GM21526 (cell line): Measurements from ENCODE around the gene CLDN2.

Source experiments
- ATAC-seq: cut with Tn5 transposase; IDR thresholded peaks from one replicate; pipeline ENCODE4 v1.9.1; 2021; ENCODE audit warnings: moderate library complexity; ENCODE audit not compliant: unreplicated experiment, low FRiP score

Gene CLDN2

GRCh38 chrX:106917830-106918500, 2.2 kb upstream of the CLDN2 start:
- ATAC-seq: no peak

- ATAC-seq: no peak
These were observed 1.4 kb downstream of the CLDN2 start for GRCh38 chrX:106921637-106922036.

GRCh38 chrX:106927023-106927422, 6.8 kb downstream of the CLDN2 start:
- ATAC-seq: no peak

GRCh38 chrX:106927700-106928099, 7.5 kb downstream of the CLDN2 start:
- ATAC-seq: no peak

- no peak for ATAC-seq
These were observed 8.0 kb downstream of the CLDN2 start for GRCh38 chrX:106928227-106928626.

- ATAC-seq: no peak
These were observed 11.8 kb downstream of the CLDN2 start for GRCh38 chrX:106931831-106932491.

GRCh38 chrX:106932492-106932923, 12.3 kb downstream of the CLDN2 start:
- ATAC-seq: no peak

GRCh38 chrX:106932960-106933537, 12.8 kb downstream of the CLDN2 start:
- ATAC-seq: no peak

- ATAC-seq: no peak
These were observed 13.3 kb downstream of the CLDN2 start for GRCh38 chrX:106933538-106933961.

GRCh38 chrX:106935175-106935574, 15.0 kb downstream of the CLDN2 start:
- ATAC-seq: no peak

- ATAC-seq: no peak
These were observed 16.0 kb downstream of the CLDN2 start for GRCh38 chrX:106936246-106936645.

GRCh38 chrX:106939566-106939965, 19.4 kb downstream of the CLDN2 start:
- no peak for ATAC-seq

GRCh38 chrX:106940068-106940467, 19.9 kb downstream of the CLDN2 start:
- no peak for ATAC-seq

- ATAC-seq: no peak
These were observed 26.3 kb downstream of the CLDN2 start for GRCh38 chrX:106946464-106946863.

- ATAC-seq: no peak
These were observed 28.4 kb downstream of the CLDN2 start for GRCh38 chrX:106948641-106949040.

GRCh38 chrX:106949366-106949765, 29.2 kb downstream of the CLDN2 start:
- no peak for ATAC-seq

GRCh38 chrX:106950381-106950780, 30.2 kb downstream of the CLDN2 start:
- no peak for ATAC-seq

GRCh38 chrX:106951230-106951629, 31.0 kb downstream of the CLDN2 start:
- no peak for ATAC-seq

- ATAC-seq: no peak
These were observed 31.9 kb downstream of the CLDN2 start for GRCh38 chrX:106952089-106952488.

GRCh38 chrX:106952538-106952937, 32.3 kb downstream of the CLDN2 start:
- no peak for ATAC-seq

GRCh38 chrX:106952988-106953387, 32.8 kb downstream of the CLDN2 start:
- ATAC-seq: no peak

GRCh38 chrX:106954041-106954440, 33.8 kb downstream of the CLDN2 start:
- ATAC-seq: no peak
